ENCODE data around the gene MAP3K1. TPM values are rescaled to one million over a fixed set of nuclear protein-coding genes. Genes with fewer than 3 reads are reported as not detected.

MAP3K1 gene
- total and polyA plus RNA-seq, 4 experiments from 2014 or later, result 41.6 to 146 (median 109) TPM

DNA sequence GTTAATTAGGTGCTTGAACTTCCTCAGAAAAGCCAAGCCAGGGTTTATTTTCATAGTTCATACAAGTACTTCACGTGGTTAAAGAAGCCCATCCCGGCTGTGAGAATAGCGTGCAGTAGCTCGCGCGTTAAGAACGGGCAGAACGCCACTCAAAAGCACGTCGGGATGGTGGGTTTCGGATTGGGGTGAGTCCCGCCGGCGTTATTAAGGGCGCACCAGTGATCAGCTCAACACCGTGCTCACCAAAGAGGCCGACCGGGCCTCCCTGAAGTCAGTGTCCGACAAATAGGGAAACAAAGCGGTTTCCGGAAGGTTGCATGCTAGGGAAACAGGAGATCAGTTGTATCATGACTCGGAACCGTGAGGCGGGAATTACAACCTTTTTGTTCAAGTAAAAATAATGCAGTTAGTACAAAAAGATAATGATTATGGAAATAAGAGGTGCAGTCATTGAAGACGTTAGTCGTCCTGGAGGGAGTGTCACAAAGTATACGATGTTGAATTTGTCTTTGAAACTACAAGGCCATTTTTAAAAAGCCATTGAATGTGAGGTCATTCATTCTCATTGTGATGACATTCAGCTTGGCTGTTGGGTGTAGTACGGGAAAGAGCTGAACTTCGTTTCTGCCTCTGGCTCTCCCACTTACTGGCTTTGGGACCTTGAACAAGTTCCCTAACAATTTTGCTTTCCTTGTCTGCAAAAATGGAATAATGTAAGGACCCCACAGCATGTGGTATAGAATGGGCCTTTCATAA is 95.0 kb downstream of the MAP3K1 start:
- Mint-ChIP-seq H3K9me3 (peaks cover 0 to 6% (median 3%) of the 10 kb centered on the region in 8 donors), H3K4me3 (peak overlapping the region; percentile 89 to 98 (median 92)), H3K27ac (peak overlapping the region; percentile 65 to 95 (median 92)), H3K36me3 (peaks cover 0 to 3% of the 10 kb centered on the region in 2 donors), H3K27me3 (no peaks in the 10 kb centered on the region), H3K4me1 (peaks cover 15 to 25% (median 17%) of the 10 kb centered on the region in 4 donors)
- H3K36me3 ChIP-seq (ENCODE audit: insufficient read depth, low read length), result no peaks in the 10 kb centered on the region
- intact Hi-C loops (cut with micrococcal nuclease), result loop anchor here (1.0 kb wide), 1 partner anchor 42 kb away; the partner anchor contains the start of gene MIER3
- ChIA-PET CTCF (ENCODE audit: partially characterized antibody) (interaction anchor here (0.6 to 3.5 kb wide), 6 partner anchors 10 to 1550 kb away, joined by 3 to 29 read pairs (median 8); no protein-coding TSS in a partner anchor), POLR2A (ENCODE audit: partially characterized antibody) (interaction anchor here (0.7 to 2.1 kb wide), 10 partner anchors 10 to 321 kb away, joined by 3 to 20 read pairs (median 4); partner anchors contain the start of gene GPBP1)
- DNase-seq, result peak in 2 of 5 donors; percentile 9 to 41
- H3K9me3 ChIP-seq (ENCODE audit: control insufficient read depth in 1 of 2, low read length in 2 of 2), result no peaks in the 10 kb centered on the region
- H3K4me1 ChIP-seq (ENCODE audit: insufficient read depth, low read length), result peaks cover 15% of the 10 kb centered on the region
- no peaks in the 10 kb centered on the region for H3K27me3 ChIP-seq (ENCODE audit: insufficient read depth, low read length)
- peak overlapping the region; percentile 88 to 97 for H3K4me3 ChIP-seq (ENCODE audit: low read length in 2 of 2)
- peak overlapping the region; percentile 62 for H3K27ac ChIP-seq (ENCODE audit: low read depth, low read length)

DNA sequence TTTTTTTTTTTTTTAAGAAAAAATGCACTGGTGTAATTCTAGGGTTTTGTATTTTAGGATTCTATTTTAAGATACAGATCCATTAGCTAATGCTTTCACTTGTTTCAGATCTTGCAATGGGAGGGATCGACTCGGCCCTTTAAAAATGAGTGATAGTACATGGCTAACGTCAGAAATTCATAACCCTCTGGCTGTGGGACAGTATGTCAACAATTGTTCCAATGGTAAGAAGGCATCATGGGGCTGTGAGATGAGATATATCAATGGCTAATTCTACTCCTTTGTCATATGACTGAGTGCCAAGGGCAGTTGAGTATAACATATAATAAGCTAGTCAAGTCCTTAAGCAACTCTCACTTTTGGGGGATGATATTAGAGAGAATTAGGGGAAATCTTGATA is 98.4 kb downstream of the MAP3K1 start:
- no peak for DNase-seq
- Mint-ChIP-seq H3K27ac (no peak overlapping the region), H3K9me3 (no peaks in the 10 kb centered on the region), H3K36me3 (peaks cover 3 to 7% of the 10 kb centered on the region in 2 donors), H3K27me3 (no peaks in the 10 kb centered on the region), H3K4me1 (peaks cover 11 to 19% (median 13%) of the 10 kb centered on the region in 4 donors), H3K4me3 (no peak overlapping the region)
- ChIA-PET CTCF (ENCODE audit: partially characterized antibody) (interaction anchor here (0.9 to 1.7 kb wide), 3 partner anchors 13 to 306 kb away, joined by 3 to 4 read pairs (median 3); no protein-coding TSS in a partner anchor), POLR2A (ENCODE audit: partially characterized antibody) (no interaction called here)
- Histone ChIP-seq H3K4me3 (ENCODE audit: low read length in 2 of 2) (no peak overlapping the region), H3K36me3 (ENCODE audit: insufficient read depth, low read length) (no peaks in the 10 kb centered on the region), H3K4me1 (ENCODE audit: insufficient read depth, low read length) (peaks cover 13% of the 10 kb centered on the region), H3K27me3 (ENCODE audit: insufficient read depth, low read length) (no peaks in the 10 kb centered on the region), H3K27ac (ENCODE audit: low read depth, low read length) (no peak overlapping the region), H3K9me3 (ENCODE audit: control insufficient read depth in 1 of 2, low read length in 2 of 2) (no peaks in the 10 kb centered on the region)
- intact Hi-C loops (cut with micrococcal nuclease), result no loop called here

DNA sequence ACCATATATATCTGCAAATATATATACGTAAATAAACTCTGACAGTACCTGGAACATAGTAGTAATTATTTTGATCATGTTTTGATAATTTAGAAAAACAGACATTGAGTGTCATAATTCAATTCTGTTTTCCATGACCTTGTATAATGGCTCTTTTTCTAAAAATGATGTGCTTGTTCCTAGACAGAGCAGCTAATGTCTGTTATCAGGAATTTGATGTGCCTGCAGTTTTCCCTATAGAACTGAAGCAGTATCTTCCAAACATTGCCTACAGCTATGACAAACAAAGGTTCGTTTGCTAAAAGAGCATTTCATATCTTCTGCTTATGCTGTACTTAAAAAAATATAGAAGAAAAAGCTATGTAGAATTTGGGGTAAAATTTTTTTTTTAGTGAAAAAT is 99.3 kb downstream of the MAP3K1 start:
- no peak overlapping the region for H3K4me3 Mint-ChIP-seq
- H3K4me3 ChIP-seq (ENCODE audit: low read length in 2 of 2), result no peak overlapping the region
- H3K36me3 ChIP-seq (ENCODE audit: insufficient read depth, low read length), result no peaks in the 10 kb centered on the region
- H3K4me1 ChIP-seq (ENCODE audit: insufficient read depth, low read length), result peaks cover 8% of the 10 kb centered on the region
- no peak overlapping the region for H3K27ac ChIP-seq (ENCODE audit: low read depth, low read length)
- no peaks in the 10 kb centered on the region for H3K27me3 Mint-ChIP-seq
- no peak overlapping the region for H3K27ac Mint-ChIP-seq
- H3K36me3 Mint-ChIP-seq, result peaks cover 3 to 7% of the 10 kb centered on the region in 2 donors
- H3K4me1 Mint-ChIP-seq, result peaks cover 8 to 15% (median 9%) of the 10 kb centered on the region in 4 donors
- no peaks in the 10 kb centered on the region for H3K9me3 Mint-ChIP-seq
- ChIA-PET CTCF (ENCODE audit: partially characterized antibody) (interaction anchor here (0.8 to 1.7 kb wide), 3 partner anchors 224 to 643 kb away, joined by 3 to 4 read pairs (median 3); no protein-coding TSS in a partner anchor), POLR2A (ENCODE audit: partially characterized antibody) (no interaction called here)
- no peaks in the 10 kb centered on the region for H3K9me3 ChIP-seq (ENCODE audit: control insufficient read depth in 1 of 2, low read length in 2 of 2)
- intact Hi-C loops (cut with micrococcal nuclease), result no loop called here
- DNase-seq, result no peak
- no peaks in the 10 kb centered on the region for H3K27me3 ChIP-seq (ENCODE audit: insufficient read depth, low read length)

DNA sequence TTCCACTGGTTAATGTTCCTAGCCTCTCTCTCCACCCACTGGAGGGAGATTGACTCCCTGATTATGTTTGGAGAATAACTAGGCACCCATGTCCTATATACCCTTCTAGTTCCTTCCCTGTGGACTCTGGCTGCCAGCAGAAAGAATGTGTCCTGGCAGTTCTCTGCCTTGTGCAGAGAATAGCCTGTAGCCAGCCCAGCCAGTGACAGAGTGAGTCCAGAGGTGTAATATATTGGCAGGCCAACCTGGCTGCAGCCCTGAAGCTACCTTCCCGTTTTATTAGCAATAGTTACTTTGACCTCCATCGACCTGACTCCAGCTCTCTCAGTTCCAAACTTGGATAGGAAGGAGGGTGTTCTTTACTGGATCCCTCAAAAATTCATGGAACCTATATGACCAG is 102.2 kb downstream of the MAP3K1 start:
- H3K4me3 ChIP-seq (ENCODE audit: low read length in 2 of 2), result no peak overlapping the region
- H3K27ac ChIP-seq (ENCODE audit: low read depth, low read length), result no peak overlapping the region
- H3K4me1 ChIP-seq (ENCODE audit: insufficient read depth, low read length), result no peaks in the 10 kb centered on the region
- H3K36me3 Mint-ChIP-seq, result peaks cover 10 to 13% of the 10 kb centered on the region in 2 donors
- no peak overlapping the region for H3K4me3 Mint-ChIP-seq
- H3K36me3 ChIP-seq (ENCODE audit: insufficient read depth, low read length), result no peaks in the 10 kb centered on the region
- no peak for DNase-seq
- no peaks in the 10 kb centered on the region for H3K9me3 ChIP-seq (ENCODE audit: control insufficient read depth in 1 of 2, low read length in 2 of 2)
- peaks cover 0 to 2% (median under 1%) of the 10 kb centered on the region in 4 donors for H3K4me1 Mint-ChIP-seq
- H3K27me3 Mint-ChIP-seq, result no peaks in the 10 kb centered on the region
- CTCF ChIA-PET (ENCODE audit: partially characterized antibody), result interaction anchor here (0.8 to 3.5 kb wide), 3 partner anchors 17 to 303 kb away, joined by 3 to 13 read pairs (median 7); no protein-coding TSS in a partner anchor
- H3K27ac Mint-ChIP-seq, result peak overlapping the region in 1 of 7 donors; percentile 15
- intact Hi-C loops (cut with micrococcal nuclease), result no loop called here
- no peaks in the 10 kb centered on the region for H3K27me3 ChIP-seq (ENCODE audit: insufficient read depth, low read length)
- POLR2A ChIA-PET (ENCODE audit: partially characterized antibody), result interaction anchor here (0.7 kb wide), 1 partner anchor 304 kb away, joined by 3 read pairs; no protein-coding TSS in a partner anchor
- no peaks in the 10 kb centered on the region for H3K9me3 Mint-ChIP-seq

DNA sequence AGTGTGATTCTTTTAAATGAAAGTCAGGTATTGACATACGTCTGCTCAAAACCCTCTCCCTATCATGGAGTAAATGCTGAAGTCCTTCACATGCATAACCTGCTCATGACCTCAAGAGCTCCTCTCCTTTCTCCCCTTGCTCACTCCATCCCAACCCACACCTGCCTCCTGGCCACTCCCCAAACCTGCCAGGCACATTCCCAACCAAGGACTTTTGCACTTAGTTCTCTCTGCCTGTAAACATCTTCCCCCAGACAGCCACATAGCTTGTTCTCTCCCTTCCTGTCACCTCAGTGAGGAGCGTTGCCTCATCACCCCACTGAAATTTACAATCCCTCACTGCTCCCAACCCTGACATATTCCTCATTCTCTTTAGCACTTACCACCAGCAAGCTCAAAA is 102.7 kb downstream of the MAP3K1 start:
- Histone ChIP-seq H3K9me3 (ENCODE audit: control insufficient read depth in 1 of 2, low read length in 2 of 2) (no peaks in the 10 kb centered on the region), H3K4me3 (ENCODE audit: low read length in 2 of 2) (no peak overlapping the region), H3K4me1 (ENCODE audit: insufficient read depth, low read length) (no peaks in the 10 kb centered on the region), H3K36me3 (ENCODE audit: insufficient read depth, low read length) (no peaks in the 10 kb centered on the region), H3K27me3 (ENCODE audit: insufficient read depth, low read length) (no peaks in the 10 kb centered on the region), H3K27ac (ENCODE audit: low read depth, low read length) (no peak overlapping the region)
- peaks cover 0 to 3% (median 1%) of the 10 kb centered on the region in 4 donors for H3K4me1 Mint-ChIP-seq
- intact Hi-C loops (cut with micrococcal nuclease), result no loop called here
- H3K9me3 Mint-ChIP-seq, result no peaks in the 10 kb centered on the region
- ChIA-PET CTCF (ENCODE audit: partially characterized antibody) (interaction anchor here (1.4 to 3.5 kb wide), 4 partner anchors 15 to 219 kb away, joined by 3 to 13 read pairs (median 4); no protein-coding TSS in a partner anchor), POLR2A (ENCODE audit: partially characterized antibody) (interaction anchor here (0.7 kb wide), 1 partner anchor 304 kb away, joined by 3 read pairs; no protein-coding TSS in a partner anchor)
- peaks cover 15 to 16% of the 10 kb centered on the region in 2 donors for H3K36me3 Mint-ChIP-seq
- DNase-seq, result no peak
- no peaks in the 10 kb centered on the region for H3K27me3 Mint-ChIP-seq
- H3K27ac Mint-ChIP-seq, result peak overlapping the region in 1 of 7 donors; percentile 59
- no peak overlapping the region for H3K4me3 Mint-ChIP-seq

DNA sequence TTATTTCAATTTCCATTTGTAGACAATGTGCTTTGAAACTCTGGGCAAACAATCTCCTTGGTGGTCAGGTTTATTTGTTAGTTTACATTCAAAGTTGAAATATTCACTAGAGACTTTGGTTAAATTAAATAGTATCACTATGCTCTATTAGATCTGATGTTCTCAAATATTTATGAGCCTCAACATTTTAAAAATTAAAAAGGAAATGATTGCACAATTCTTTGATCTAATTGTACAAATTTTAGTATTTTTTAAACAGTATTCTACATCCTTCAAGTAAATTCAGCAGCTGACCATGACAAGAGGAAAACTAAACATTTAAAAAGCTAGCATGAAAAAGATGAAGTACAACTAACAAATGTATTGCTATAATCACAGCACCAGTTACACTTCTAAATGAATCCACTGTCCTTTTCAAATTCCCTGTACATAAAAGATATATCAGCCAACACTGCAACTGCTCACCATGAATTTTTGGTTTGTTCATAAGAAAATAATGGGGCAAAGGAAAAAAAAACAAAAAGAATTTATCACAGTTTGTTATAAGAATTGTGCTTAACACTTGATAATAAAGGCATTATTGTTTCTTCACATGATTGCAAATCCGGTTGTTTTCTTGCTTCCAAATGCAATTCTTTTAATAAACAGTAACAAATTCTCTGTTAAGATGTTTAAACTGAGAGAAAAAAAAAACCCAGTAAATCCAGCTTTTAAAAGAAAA is 104.8 kb downstream of the MAP3K1 start:
- Histone ChIP-seq H3K4me1 (ENCODE audit: insufficient read depth, low read length) (no peaks in the 10 kb centered on the region), H3K9me3 (ENCODE audit: control insufficient read depth in 1 of 2, low read length in 2 of 2) (no peaks in the 10 kb centered on the region), H3K27ac (ENCODE audit: low read depth, low read length) (no peak overlapping the region), H3K27me3 (ENCODE audit: insufficient read depth, low read length) (no peaks in the 10 kb centered on the region), H3K36me3 (ENCODE audit: insufficient read depth, low read length) (peaks cover 9% of the 10 kb centered on the region), H3K4me3 (ENCODE audit: low read length in 2 of 2) (no peak overlapping the region)
- H3K4me3 Mint-ChIP-seq, result no peak overlapping the region
- no peak overlapping the region for H3K27ac Mint-ChIP-seq
- POLR2A ChIA-PET (ENCODE audit: partially characterized antibody), result interaction anchor here (1.0 kb wide), 1 partner anchor 10 kb away, joined by 5 read pairs; no protein-coding TSS in a partner anchor
- H3K4me1 Mint-ChIP-seq, result peaks cover 0 to 3% (median 1%) of the 10 kb centered on the region in 4 donors
- H3K36me3 Mint-ChIP-seq, result peaks cover 32% of the 10 kb centered on the region in 2 donors
- intact Hi-C loops (cut with micrococcal nuclease), result no loop called here
- H3K9me3 Mint-ChIP-seq, result no peaks in the 10 kb centered on the region
- no peak for DNase-seq
- no peaks in the 10 kb centered on the region for H3K27me3 Mint-ChIP-seq
- CTCF ChIA-PET (ENCODE audit: partially characterized antibody), result interaction anchor here (1.4 kb wide), 1 partner anchor 218 kb away, joined by 3 read pairs; no protein-coding TSS in a partner anchor

Data from CD4-positive, alpha-beta memory T cell (primary cell).